Smooth muscle cell (in vitro differentiated cells): ENCODE data around the gene PYM1. TPM values are rescaled to one million over a fixed set of nuclear protein-coding genes. Genes with fewer than 3 reads are reported as not detected.

Experiments used
- DNase-seq: peaks from one replicate; lab custom pipeline; 2025; ENCODE audit not compliant: unreplicated experiment; lab: John Stamatoyannopoulos, UW
- H2AFZ ChIP-seq: fragments of 200-600 bp; sonication (generic); 2 replicates; pipeline ENCODE4 v1.6.0; 2016; ENCODE audit warnings: antibody characterized with exemption, low read depth, mild to moderate bottlenecking
- H3F3A ChIP-seq: fragments of 200-600 bp; sonication (generic); 2 replicates; pipeline ENCODE4 v1.6.0; 2017; ENCODE audit warnings: antibody characterized with exemption, low read depth
- H3K27ac ChIP-seq: fragments of 200-600 bp; sonication (generic); 2 replicates; pipeline ENCODE4 v1.5.1; 2016; ENCODE audit warnings: low read depth, mild to moderate bottlenecking
- H3K27me3 ChIP-seq: fragments of 200-600 bp; sonication (generic); 2 replicates; pipeline ENCODE4 v1.6.1; 2016; ENCODE audit warnings: low read depth, mild to moderate bottlenecking
- H3K36me3 ChIP-seq: fragments of 200-600 bp; sonication (generic); 2 replicates; pipeline ENCODE4 v1.5.1; 2016; ENCODE audit warnings: low read depth
- H3K4me1 ChIP-seq: fragments of 200-600 bp; sonication (generic); 2 replicates; pipeline ENCODE4 v1.5.1; 2016; ENCODE audit warnings: low read depth
- H3K4me2 ChIP-seq: fragments of 200-600 bp; sonication (generic); 2 replicates; pipeline ENCODE4 v1.6.0; 2016; ENCODE audit warnings: mild to moderate bottlenecking
- H3K4me3 ChIP-seq: fragments of 200-600 bp; sonication (generic); 2 replicates; pipeline ENCODE4 v1.5.1; 2016; ENCODE audit warnings: mild to moderate bottlenecking
- H3K79me2 ChIP-seq: fragments of 200-600 bp; sonication (generic); 2 replicates; pipeline ENCODE4 v1.6.0; 2016; ENCODE audit warnings: low read depth, mild to moderate bottlenecking
- H3K9ac ChIP-seq: fragments of 200-600 bp; sonication (generic); 2 replicates; pipeline ENCODE4 v1.6.0; 2016; ENCODE audit warnings: low read depth
- H3K9me3 ChIP-seq: fragments of 200-600 bp; sonication (generic); replicated peaks from 2 replicates; pipeline ENCODE4 v1.5.1; 2016; ENCODE audit warnings: low read depth
- H4K20me1 ChIP-seq: fragments of 200-600 bp; sonication (generic); 2 replicates; pipeline ENCODE4 v1.6.0; 2016; ENCODE audit warnings: low read depth
- WGBS: methylation state at CpG from one replicate; pipeline ENCODE4 v1.1.7; 2016; ENCODE audit warnings: low lambda C conversion rate; 5-methylcytosine and 5-hydroxymethylcytosine counted together
- polyA plus RNA-seq: library from polyadenylated mRNA; unstranded; fragments of >200 nt; fragmentation: Nextera tagmentation; extraction: Ambion mirVana; gene quantifications from 2 replicates; pipeline ENCODE4 v1.2.1, GENCODE V29; 2016
- total RNA-seq: library from RNA; depleted of rRNA; stranded (reverse); fragments of >200 nt; gene quantifications from 2 replicates; pipeline ENCODE4 v1.2.3, GENCODE V29; 2014
- TF ChIP-seq, protein P1 (sequence below): fragments of 200-600 bp; sonication (generic); IDR thresholded peaks from 2 replicates; pipeline ENCODE4 v1.5.1; 2017; ENCODE audit warnings: borderline replicate concordance, mild to moderate bottlenecking, antibody characterized with exemption; ENCODE audit not compliant: insufficient read depth, poor library complexity, severe bottlenecking

Gene PYM1
- total and polyA plus RNA-seq, 2 experiments from 2014 or later = 28.6 to 51.2 TPM

DNA sequence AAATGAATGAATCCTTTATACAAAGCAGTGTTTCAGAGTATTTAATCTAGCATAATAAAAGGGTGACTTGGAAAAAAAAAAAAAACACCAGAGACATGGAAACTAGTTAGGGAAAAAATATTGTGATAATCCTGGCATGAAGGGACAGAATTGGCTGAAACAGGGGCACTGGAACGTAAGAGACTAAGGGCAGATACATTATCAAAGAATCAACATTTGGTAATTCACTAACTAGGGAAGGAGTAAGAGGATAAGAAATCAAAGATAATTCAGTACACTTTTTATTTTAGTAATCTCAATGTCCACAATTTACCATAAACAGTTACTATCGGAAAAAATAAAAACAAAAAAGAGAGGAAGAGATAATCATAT lies 18.2 kb downstream of the PYM1 start:
- H3K27me3 ChIP-seq = no peaks in the 10 kb centered on the region
- H3K9ac ChIP-seq = no peak overlapping the region
- WGBS = 73% methylated on average over 2 of the region's 2 CpGs
- TF ChIP-seq, protein P1, sequence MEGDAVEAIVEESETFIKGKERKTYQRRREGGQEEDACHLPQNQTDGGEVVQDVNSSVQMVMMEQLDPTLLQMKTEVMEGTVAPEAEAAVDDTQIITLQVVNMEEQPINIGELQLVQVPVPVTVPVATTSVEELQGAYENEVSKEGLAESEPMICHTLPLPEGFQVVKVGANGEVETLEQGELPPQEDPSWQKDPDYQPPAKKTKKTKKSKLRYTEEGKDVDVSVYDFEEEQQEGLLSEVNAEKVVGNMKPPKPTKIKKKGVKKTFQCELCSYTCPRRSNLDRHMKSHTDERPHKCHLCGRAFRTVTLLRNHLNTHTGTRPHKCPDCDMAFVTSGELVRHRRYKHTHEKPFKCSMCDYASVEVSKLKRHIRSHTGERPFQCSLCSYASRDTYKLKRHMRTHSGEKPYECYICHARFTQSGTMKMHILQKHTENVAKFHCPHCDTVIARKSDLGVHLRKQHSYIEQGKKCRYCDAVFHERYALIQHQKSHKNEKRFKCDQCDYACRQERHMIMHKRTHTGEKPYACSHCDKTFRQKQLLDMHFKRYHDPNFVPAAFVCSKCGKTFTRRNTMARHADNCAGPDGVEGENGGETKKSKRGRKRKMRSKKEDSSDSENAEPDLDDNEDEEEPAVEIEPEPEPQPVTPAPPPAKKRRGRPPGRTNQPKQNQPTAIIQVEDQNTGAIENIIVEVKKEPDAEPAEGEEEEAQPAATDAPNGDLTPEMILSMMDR = no peak
- H4K20me1 ChIP-seq = peaks cover 19% of the 10 kb centered on the region
- peak overlapping the region; percentile 53 for H3K27ac ChIP-seq
- H3K4me3 ChIP-seq = no peak overlapping the region
- H3K4me2 ChIP-seq = no peak overlapping the region
- H3F3A ChIP-seq = no peaks in the 10 kb centered on the region
- peaks cover 11% of the 10 kb centered on the region for H3K36me3 ChIP-seq
- DNase-seq = no peak
- H3K79me2 ChIP-seq = peaks cover 59% of the 10 kb centered on the region
- H3K9me3 ChIP-seq = no peaks in the 10 kb centered on the region
- H2AFZ ChIP-seq = no peak overlapping the region
- peaks cover 9% of the 10 kb centered on the region for H3K4me1 ChIP-seq

DNA sequence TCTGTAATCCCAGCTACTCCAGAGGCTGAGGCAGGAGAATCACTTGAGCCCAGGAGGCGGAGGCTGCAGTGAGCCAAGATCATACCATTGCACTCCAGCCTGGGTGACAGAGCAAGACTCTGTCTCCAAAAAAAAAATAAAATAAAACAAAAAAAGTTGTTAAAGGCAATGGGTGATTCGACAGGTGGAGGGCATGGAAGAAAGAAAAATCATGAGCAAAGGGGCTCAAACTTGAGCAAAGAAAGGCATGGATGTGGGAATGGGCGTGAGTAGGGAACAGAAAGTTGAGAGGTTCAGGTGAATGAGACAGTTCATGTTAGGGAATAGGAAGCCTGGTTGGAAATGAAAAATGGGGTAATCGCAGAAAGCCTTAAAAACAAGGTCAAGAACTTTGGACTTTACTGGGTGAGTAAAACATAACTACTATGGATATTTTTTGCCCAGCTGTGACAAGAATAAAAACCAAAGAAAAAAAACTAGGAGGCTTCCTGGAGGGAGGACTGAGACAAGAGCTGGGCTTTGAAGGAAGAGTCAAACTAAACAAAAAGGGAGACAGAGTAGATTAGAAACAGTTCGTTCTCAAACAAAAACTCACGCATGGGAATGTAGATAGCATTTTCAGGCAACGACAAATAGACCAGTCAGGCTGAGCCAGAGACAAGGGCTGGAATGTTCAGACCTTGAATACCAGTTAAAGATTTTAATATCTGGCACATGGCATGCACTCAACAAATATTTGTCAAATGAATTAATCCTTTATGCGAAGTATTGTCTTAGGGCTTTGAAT lies 18.8 kb downstream of the PYM1 start:
- H3K27me3 ChIP-seq = no peaks in the 10 kb centered on the region
- H3K4me1 ChIP-seq = peaks cover 9% of the 10 kb centered on the region
- no peak overlapping the region for H3K9ac ChIP-seq
- no peaks in the 10 kb centered on the region for H3K9me3 ChIP-seq
- H3K4me3 ChIP-seq = no peak overlapping the region
- TF ChIP-seq, protein P1 = no peak
- H3K36me3 ChIP-seq = peaks cover 7% of the 10 kb centered on the region
- H2AFZ ChIP-seq = no peak overlapping the region
- H3K79me2 ChIP-seq = peaks cover 54% of the 10 kb centered on the region
- peak overlapping the region; percentile 53 for H3K27ac ChIP-seq
- no peaks in the 10 kb centered on the region for H3F3A ChIP-seq
- WGBS = 67% methylated on average over 8 of the region's 8 CpGs
- DNase-seq = no peak
- no peak overlapping the region for H3K4me2 ChIP-seq
- H4K20me1 ChIP-seq = peaks cover 13% of the 10 kb centered on the region

DNA sequence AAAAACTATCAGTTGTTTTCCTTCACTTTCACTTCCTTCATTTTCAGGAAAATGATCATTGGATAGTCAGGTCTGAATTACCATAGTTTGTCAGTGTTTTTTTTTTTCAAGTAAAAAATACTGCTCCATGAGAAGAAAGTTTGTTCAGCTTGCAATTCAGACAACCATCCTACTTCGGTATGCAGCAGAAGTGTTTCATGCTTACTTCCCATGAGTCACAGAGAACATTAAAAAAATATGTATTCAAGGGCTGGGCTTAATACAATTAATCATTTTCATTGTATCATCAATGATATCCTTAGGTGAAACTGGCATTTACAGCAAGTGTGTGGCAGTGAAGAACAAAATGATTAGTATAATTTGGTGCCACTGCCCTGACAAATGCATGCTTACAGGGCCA lies 21.6 kb downstream of the PYM1 start:
- DNase-seq = no peak

More for the DNA sequence above, 21.6 kb downstream of the PYM1 start:
- H3K36me3 ChIP-seq = no peaks in the 10 kb centered on the region
- H3K4me3 ChIP-seq = no peak overlapping the region
- no peaks in the 10 kb centered on the region for H3K27me3 ChIP-seq
- peaks cover 9% of the 10 kb centered on the region for H3K4me1 ChIP-seq
- H3K4me2 ChIP-seq = no peak overlapping the region
- no peak overlapping the region for H3K27ac ChIP-seq
- H2AFZ ChIP-seq = no peak overlapping the region
- 77% methylated on average over 1 of the region's 1 CpG for WGBS
- peaks cover 28% of the 10 kb centered on the region for H3K79me2 ChIP-seq
- no peaks in the 10 kb centered on the region for H3F3A ChIP-seq
- peaks cover 8% of the 10 kb centered on the region for H4K20me1 ChIP-seq
- H3K9ac ChIP-seq = no peak overlapping the region
- TF ChIP-seq, protein P1 = no peak
- H3K9me3 ChIP-seq = no peaks in the 10 kb centered on the region
